Measurements from ENCODE around the gene CRYL1. TPM values are rescaled to one million over a fixed set of nuclear protein-coding genes. Genes with fewer than 3 reads are reported as not detected.

CRYL1 gene
- total RNA-seq, 1 experiment from 2014 or later, result 6.7 TPM

DNA sequence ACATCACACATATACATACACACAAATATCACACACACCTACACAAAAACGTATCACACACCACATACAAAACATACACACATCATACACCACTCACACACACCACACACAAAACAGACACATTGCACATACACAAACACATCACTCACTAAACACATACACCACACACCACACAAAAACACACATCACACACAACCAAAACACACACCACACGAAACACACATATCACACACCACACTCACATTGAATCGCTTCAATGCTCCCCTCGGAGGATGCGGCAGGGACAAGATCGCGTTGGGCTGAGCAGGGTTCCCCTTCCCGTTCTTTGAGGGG lies 131.5 kb downstream of the CRYL1 start:
- DNase-seq, result no peak
- ChIA-PET CTCF (no interaction called here), POLR2A (no interaction called here)
- no peak overlapping the region for H3K4me3 ChIP-seq (ENCODE audit: low read depth, low read length)
- H3K27me3 ChIP-seq (replicated peaks; ENCODE audit: control insufficient read depth, insufficient read depth, low read length), result no peaks in the 10 kb centered on the region
- H3K36me3 ChIP-seq (ENCODE audit: control insufficient read depth, insufficient read depth, low read length), result no peaks in the 10 kb centered on the region
- BruUV-seq (replicated peaks), result no TSS peak
- no peak overlapping the region for H3K27ac Mint-ChIP-seq (ENCODE audit: unreplicated experiment)
- H3K4me3 Mint-ChIP-seq (ENCODE audit: unreplicated experiment), result no peak overlapping the region
- TF ChIP-seq, protein P1, sequence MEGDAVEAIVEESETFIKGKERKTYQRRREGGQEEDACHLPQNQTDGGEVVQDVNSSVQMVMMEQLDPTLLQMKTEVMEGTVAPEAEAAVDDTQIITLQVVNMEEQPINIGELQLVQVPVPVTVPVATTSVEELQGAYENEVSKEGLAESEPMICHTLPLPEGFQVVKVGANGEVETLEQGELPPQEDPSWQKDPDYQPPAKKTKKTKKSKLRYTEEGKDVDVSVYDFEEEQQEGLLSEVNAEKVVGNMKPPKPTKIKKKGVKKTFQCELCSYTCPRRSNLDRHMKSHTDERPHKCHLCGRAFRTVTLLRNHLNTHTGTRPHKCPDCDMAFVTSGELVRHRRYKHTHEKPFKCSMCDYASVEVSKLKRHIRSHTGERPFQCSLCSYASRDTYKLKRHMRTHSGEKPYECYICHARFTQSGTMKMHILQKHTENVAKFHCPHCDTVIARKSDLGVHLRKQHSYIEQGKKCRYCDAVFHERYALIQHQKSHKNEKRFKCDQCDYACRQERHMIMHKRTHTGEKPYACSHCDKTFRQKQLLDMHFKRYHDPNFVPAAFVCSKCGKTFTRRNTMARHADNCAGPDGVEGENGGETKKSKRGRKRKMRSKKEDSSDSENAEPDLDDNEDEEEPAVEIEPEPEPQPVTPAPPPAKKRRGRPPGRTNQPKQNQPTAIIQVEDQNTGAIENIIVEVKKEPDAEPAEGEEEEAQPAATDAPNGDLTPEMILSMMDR (IDR thresholded peaks at IDR 0.05; ENCODE audit: insufficient read depth in 1 of 2, low read depth in 1 of 2, low read length in 1 of 2, severe bottlenecking in 1 of 2, unreplicated experiment in 1 of 2), result no peak
- no peaks in the 10 kb centered on the region for H3K4me1 Mint-ChIP-seq (ENCODE audit: low read depth, unreplicated experiment)
- no peaks in the 10 kb centered on the region for H3K4me1 ChIP-seq
- peaks cover 15% of the 10 kb centered on the region for H3K9me3 ChIP-seq
- no peaks in the 10 kb centered on the region for H3K36me3 Mint-ChIP-seq (ENCODE audit: insufficient read depth, unreplicated experiment)
- H3K9me3 Mint-ChIP-seq (ENCODE audit: unreplicated experiment), result peaks cover 9% of the 10 kb centered on the region
- intact Hi-C loops (cut with micrococcal nuclease; ENCODE audit: unreplicated experiment), result no loop called here
- no peaks in the 10 kb centered on the region for H3K27me3 Mint-ChIP-seq (ENCODE audit: insufficient read depth, unreplicated experiment)

DNA sequence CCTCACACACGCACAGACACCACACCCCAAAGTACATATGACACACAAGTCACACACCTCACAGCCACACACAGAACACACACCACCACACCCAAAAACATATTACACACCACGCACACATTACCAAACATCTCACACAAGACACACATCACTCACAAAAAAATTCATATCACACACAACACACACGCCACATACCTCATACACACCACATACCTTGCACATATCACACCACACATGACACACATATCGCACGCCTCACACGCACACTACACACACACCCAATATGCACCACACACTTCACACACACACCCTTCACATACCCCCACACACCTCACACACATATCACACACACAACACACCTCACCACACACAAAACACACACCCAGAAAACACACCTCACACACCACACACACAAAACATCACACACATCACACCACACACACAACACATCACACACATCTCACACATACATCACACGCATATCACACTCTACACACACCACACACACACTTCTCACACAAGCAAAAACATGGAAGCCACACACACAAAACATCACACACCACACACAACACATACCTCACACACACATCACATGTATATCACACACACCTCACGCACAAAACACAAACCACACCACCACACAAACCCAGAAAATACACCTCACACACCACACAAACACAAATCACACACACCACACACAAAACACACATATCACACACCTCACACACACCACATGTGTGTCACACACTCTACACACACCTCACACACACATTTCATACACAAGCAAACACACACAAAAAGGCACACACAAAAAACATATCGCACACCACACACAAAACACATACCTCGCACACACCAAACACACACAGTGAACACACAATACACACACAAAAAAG lies 132.1 kb downstream of the CRYL1 start:
- POLR2A ChIA-PET, result no interaction called here
- no peaks in the 10 kb centered on the region for H3K27me3 Mint-ChIP-seq (ENCODE audit: insufficient read depth, unreplicated experiment)
- H3K27ac Mint-ChIP-seq (ENCODE audit: unreplicated experiment), result no peak overlapping the region
- H3K4me1 Mint-ChIP-seq (ENCODE audit: low read depth, unreplicated experiment), result no peaks in the 10 kb centered on the region
- Histone ChIP-seq H3K9me3 (peaks cover 15% of the 10 kb centered on the region), H3K36me3 (ENCODE audit: control insufficient read depth, insufficient read depth, low read length) (no peaks in the 10 kb centered on the region), H3K4me3 (ENCODE audit: low read depth, low read length) (no peak overlapping the region), H3K4me1 (no peaks in the 10 kb centered on the region), H3K27me3 (replicated peaks; ENCODE audit: control insufficient read depth, insufficient read depth, low read length) (no peaks in the 10 kb centered on the region)
- H3K4me3 Mint-ChIP-seq (ENCODE audit: unreplicated experiment), result no peak overlapping the region
- no TSS peak for BruUV-seq (replicated peaks)
- peaks cover 9% of the 10 kb centered on the region for H3K9me3 Mint-ChIP-seq (ENCODE audit: unreplicated experiment)
- CTCF ChIA-PET, result no interaction called here
- no peaks in the 10 kb centered on the region for H3K36me3 Mint-ChIP-seq (ENCODE audit: insufficient read depth, unreplicated experiment)
- TF ChIP-seq, protein P1 (IDR thresholded peaks at IDR 0.05; ENCODE audit: insufficient read depth in 1 of 2, low read depth in 1 of 2, low read length in 1 of 2, severe bottlenecking in 1 of 2, unreplicated experiment in 1 of 2), result no peak
- intact Hi-C loops (cut with micrococcal nuclease; ENCODE audit: unreplicated experiment), result no loop called here
- no peak for DNase-seq

DNA sequence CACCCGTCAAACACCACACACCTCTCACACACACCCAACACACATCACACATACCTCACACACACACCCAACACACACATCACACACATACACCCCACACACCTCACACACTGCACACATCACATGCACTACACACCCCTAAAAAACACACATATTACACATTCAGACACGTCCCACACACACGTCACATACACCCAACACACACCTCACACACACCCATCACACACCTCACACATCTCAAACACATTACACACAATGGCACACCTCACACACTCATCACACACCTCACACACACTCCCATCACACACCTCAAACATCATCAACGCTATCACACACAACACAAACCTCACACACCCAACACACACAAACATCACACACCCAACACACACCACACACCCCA lies 133.1 kb downstream of the CRYL1 start:
- H3K4me1 Mint-ChIP-seq (ENCODE audit: low read depth, unreplicated experiment), result no peaks in the 10 kb centered on the region
- no TSS peak for BruUV-seq (replicated peaks)
- intact Hi-C loops (cut with micrococcal nuclease; ENCODE audit: unreplicated experiment), result no loop called here
- H3K4me1 ChIP-seq, result no peaks in the 10 kb centered on the region
- no peak overlapping the region for H3K4me3 ChIP-seq (ENCODE audit: low read depth, low read length)
- ChIA-PET POLR2A (no interaction called here), CTCF (no interaction called here)
- H3K9me3 Mint-ChIP-seq (ENCODE audit: unreplicated experiment), result peaks cover 9% of the 10 kb centered on the region
- H3K27ac Mint-ChIP-seq (ENCODE audit: unreplicated experiment), result no peak overlapping the region
- H3K36me3 ChIP-seq (ENCODE audit: control insufficient read depth, insufficient read depth, low read length), result no peaks in the 10 kb centered on the region
- no peak for DNase-seq
- H3K4me3 Mint-ChIP-seq (ENCODE audit: unreplicated experiment), result no peak overlapping the region
- no peaks in the 10 kb centered on the region for H3K27me3 ChIP-seq (replicated peaks; ENCODE audit: control insufficient read depth, insufficient read depth, low read length)
- H3K36me3 Mint-ChIP-seq (ENCODE audit: insufficient read depth, unreplicated experiment), result no peaks in the 10 kb centered on the region
- H3K9me3 ChIP-seq, result peaks cover 15% of the 10 kb centered on the region
- H3K27me3 Mint-ChIP-seq (ENCODE audit: insufficient read depth, unreplicated experiment), result no peaks in the 10 kb centered on the region
- TF ChIP-seq, protein P1 (IDR thresholded peaks at IDR 0.05; ENCODE audit: insufficient read depth in 1 of 2, low read depth in 1 of 2, low read length in 1 of 2, severe bottlenecking in 1 of 2, unreplicated experiment in 1 of 2), result no peak

Measured in Caco-2 (cell line).